HG03139 (cell line): ENCODE results near the gene LIG4.
"Not testable (repeated sequence)": the region's sequence is repeated elsewhere in the genome, so short reads cannot be mapped to it uniquely, and the experiment has no call there.

Experiments used
- ATAC-seq: cut with Tn5 transposase; IDR thresholded peaks from one replicate; pipeline ENCODE4 v1.9.1; 2021; ENCODE audit not compliant: unreplicated experiment

Gene LIG4

GRCh38 chr13:108215436-108215835, at the start of gene LIG4:
Gene LIG4, minus strand, starts transcription at chr13:108215536. Its CDS starts 4,268 bp downstream, at chr13:108211268.
- peak; percentile 49 for ATAC-seq

- ATAC-seq: no peak
These were observed 48.5 kb upstream of the LIG4 start for GRCh38 chr13:108263621-108264355.

GRCh38 chr13:108257248-108257647, 41.9 kb upstream of the LIG4 start:
- ATAC-seq: no peak

- ATAC-seq: no peak
These were observed 33.8 kb upstream of the LIG4 start for GRCh38 chr13:108249150-108249549.

GRCh38 chr13:108230377-108230776, 15.0 kb upstream of the LIG4 start:
- no peak for ATAC-seq

- ATAC-seq: no peak
These were observed 12.4 kb upstream of the LIG4 start for GRCh38 chr13:108227651-108228272.

GRCh38 chr13:108226184-108226583, 10.8 kb upstream of the LIG4 start:
- ATAC-seq: no peak

- ATAC-seq: peak; percentile 55
These were observed 10.1 kb upstream of the LIG4 start for GRCh38 chr13:108225440-108225839.

- ATAC-seq: no peak
These were observed 8.6 kb upstream of the LIG4 start for GRCh38 chr13:108223687-108224503.

- ATAC-seq: no peak
These were observed 4.7 kb upstream of the LIG4 start for GRCh38 chr13:108220041-108220440.

GRCh38 chr13:108218044-108218974, 3.0 kb upstream of the LIG4 start, which contains the start of gene ABHD13:
Gene ABHD13, plus strand, starts transcription at chr13:108218392. Its CDS starts 10,827 bp downstream, at chr13:108229219.
- ATAC-seq: peak; percentile 68

- not testable (repeated sequence) for ATAC-seq
These were observed 2.1 kb upstream of the LIG4 start for GRCh38 chr13:108217307-108218043.

GRCh38 chr13:108214441-108215271, 680 bp downstream of the LIG4 start:
- ATAC-seq: no peak

- ATAC-seq: no peak
These were observed 1.4 kb downstream of the LIG4 start for GRCh38 chr13:108213946-108214345.

- peak; percentile 42 for ATAC-seq
These were observed 2.5 kb downstream of the LIG4 start for GRCh38 chr13:108212886-108213285.

- ATAC-seq: no peak
These were observed 4.8 kb downstream of the LIG4 start for GRCh38 chr13:108210551-108210950.

GRCh38 chr13:108200781-108201398, 14.4 kb downstream of the LIG4 start:
- no peak for ATAC-seq

GRCh38 chr13:108195861-108196260, 19.5 kb downstream of the LIG4 start:
- no peak for ATAC-seq
